ENCODE measurements around the gene ECT2L. TPM values are rescaled to one million over a fixed set of nuclear protein-coding genes. Genes with fewer than 3 reads are reported as not detected.

The ECT2L gene
- total RNA-seq, 2 donors from 2014 or later: not detected

GRCh38 chr6:138803861-138804260 is 8.0 kb downstream of the ECT2L start:
- H3K36me3 Mint-ChIP-seq (ENCODE audit: low read depth): no peaks in the 10 kb centered on the region
- Histone ChIP-seq H3K36me3 (ENCODE audit: control insufficient read depth, insufficient read depth, low read length) (no peaks in the 10 kb centered on the region), H3K9me3 (ENCODE audit: control insufficient read depth, low read length) (no peaks in the 10 kb centered on the region), H3K4me3 (ENCODE audit: low read length) (no peak overlapping the region), H3K4me1 (ENCODE audit: control insufficient read depth, insufficient read depth, low read length) (no peaks in the 10 kb centered on the region), H3K27ac (ENCODE audit: low read depth, low read length) (no peak overlapping the region), H3K9ac (ENCODE audit: extremely low read depth, low read length, poor library complexity, severe bottlenecking) (no peak overlapping the region), H3K27me3 (ENCODE audit: control insufficient read depth, insufficient read depth, low read length, poor library complexity, severe bottlenecking) (peaks cover 7% of the 10 kb centered on the region)
- TF ChIP-seq CTCF (conservative IDR thresholded peaks at IDR 0.05): no peak
- H3K4me1 Mint-ChIP-seq: no peaks in the 10 kb centered on the region
- H3K4me3 Mint-ChIP-seq: no peak overlapping the region
- whole genome bisulfite sequencing, 2 experiments (ENCODE audit: insufficient coverage in 1 of 2, insufficient read length in 1 of 2): 88 to 95% methylated on average over 1 to 2 of the region's 4 CpGs
- peaks cover 9% of the 10 kb centered on the region for H3K27me3 Mint-ChIP-seq (ENCODE audit: insufficient read depth)
- no peak overlapping the region for H3K27ac Mint-ChIP-seq
- H3K9me3 Mint-ChIP-seq: no peaks in the 10 kb centered on the region
- no peak for DNase-seq

GRCh38 chr6:138805016-138805765 is 9.3 kb downstream of the ECT2L start:
- H3K36me3 ChIP-seq (ENCODE audit: control insufficient read depth, insufficient read depth, low read length): no peaks in the 10 kb centered on the region
- no peaks in the 10 kb centered on the region for H3K4me1 Mint-ChIP-seq
- no peaks in the 10 kb centered on the region for H3K9me3 ChIP-seq (ENCODE audit: control insufficient read depth, low read length)
- H3K4me1 ChIP-seq (ENCODE audit: control insufficient read depth, insufficient read depth, low read length): no peaks in the 10 kb centered on the region
- no peak for DNase-seq
- TF ChIP-seq CTCF (conservative IDR thresholded peaks at IDR 0.05): no peak
- H3K36me3 Mint-ChIP-seq (ENCODE audit: low read depth): no peaks in the 10 kb centered on the region
- H3K4me3 Mint-ChIP-seq: no peak overlapping the region
- H3K27ac ChIP-seq (ENCODE audit: low read depth, low read length): no peak overlapping the region
- peaks cover 9% of the 10 kb centered on the region for H3K27me3 Mint-ChIP-seq (ENCODE audit: insufficient read depth)
- H3K27ac Mint-ChIP-seq: no peak overlapping the region
- H3K9ac ChIP-seq (ENCODE audit: extremely low read depth, low read length, poor library complexity, severe bottlenecking): no peak overlapping the region
- H3K27me3 ChIP-seq (ENCODE audit: control insufficient read depth, insufficient read depth, low read length, poor library complexity, severe bottlenecking): peaks cover 12% of the 10 kb centered on the region
- 89 to 96% methylated on average over 7 to 9 of the region's 9 CpGs for WGBS, 2 experiments (ENCODE audit: insufficient coverage in 1 of 2, insufficient read length in 1 of 2)
- H3K9me3 Mint-ChIP-seq: no peaks in the 10 kb centered on the region
- H3K4me3 ChIP-seq (ENCODE audit: low read length): no peak overlapping the region

GRCh38 chr6:138806889-138807288 is 11.0 kb downstream of the ECT2L start:
- Mint-ChIP-seq H3K27me3 (ENCODE audit: insufficient read depth) (peaks cover 16% of the 10 kb centered on the region), H3K4me1 (no peaks in the 10 kb centered on the region), H3K27ac (no peak overlapping the region), H3K4me3 (no peak overlapping the region), H3K9me3 (no peaks in the 10 kb centered on the region), H3K36me3 (ENCODE audit: low read depth) (no peaks in the 10 kb centered on the region)
- no peaks in the 10 kb centered on the region for H3K36me3 ChIP-seq (ENCODE audit: control insufficient read depth, insufficient read depth, low read length)
- no peak for TF ChIP-seq CTCF (conservative IDR thresholded peaks at IDR 0.05)
- H3K27ac ChIP-seq (ENCODE audit: low read depth, low read length): no peak overlapping the region
- peaks cover 15% of the 10 kb centered on the region for H3K27me3 ChIP-seq (ENCODE audit: control insufficient read depth, insufficient read depth, low read length, poor library complexity, severe bottlenecking)
- no CpG with 5 or more reads among the region's 1 CpG for WGBS, 2 experiments (ENCODE audit: insufficient coverage in 1 of 2, insufficient read length in 1 of 2)
- H3K4me3 ChIP-seq (ENCODE audit: low read length): no peak overlapping the region
- H3K4me1 ChIP-seq (ENCODE audit: control insufficient read depth, insufficient read depth, low read length): no peaks in the 10 kb centered on the region
- no peaks in the 10 kb centered on the region for H3K9me3 ChIP-seq (ENCODE audit: control insufficient read depth, low read length)
- no peak overlapping the region for H3K9ac ChIP-seq (ENCODE audit: extremely low read depth, low read length, poor library complexity, severe bottlenecking)
- no peak for DNase-seq
